ENCODE results near the gene VPS35.

- TF ChIP-seq, protein P1, sequence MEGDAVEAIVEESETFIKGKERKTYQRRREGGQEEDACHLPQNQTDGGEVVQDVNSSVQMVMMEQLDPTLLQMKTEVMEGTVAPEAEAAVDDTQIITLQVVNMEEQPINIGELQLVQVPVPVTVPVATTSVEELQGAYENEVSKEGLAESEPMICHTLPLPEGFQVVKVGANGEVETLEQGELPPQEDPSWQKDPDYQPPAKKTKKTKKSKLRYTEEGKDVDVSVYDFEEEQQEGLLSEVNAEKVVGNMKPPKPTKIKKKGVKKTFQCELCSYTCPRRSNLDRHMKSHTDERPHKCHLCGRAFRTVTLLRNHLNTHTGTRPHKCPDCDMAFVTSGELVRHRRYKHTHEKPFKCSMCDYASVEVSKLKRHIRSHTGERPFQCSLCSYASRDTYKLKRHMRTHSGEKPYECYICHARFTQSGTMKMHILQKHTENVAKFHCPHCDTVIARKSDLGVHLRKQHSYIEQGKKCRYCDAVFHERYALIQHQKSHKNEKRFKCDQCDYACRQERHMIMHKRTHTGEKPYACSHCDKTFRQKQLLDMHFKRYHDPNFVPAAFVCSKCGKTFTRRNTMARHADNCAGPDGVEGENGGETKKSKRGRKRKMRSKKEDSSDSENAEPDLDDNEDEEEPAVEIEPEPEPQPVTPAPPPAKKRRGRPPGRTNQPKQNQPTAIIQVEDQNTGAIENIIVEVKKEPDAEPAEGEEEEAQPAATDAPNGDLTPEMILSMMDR (IDR thresholded peaks at IDR 0.05; ENCODE audit: poor library complexity, severe bottlenecking), result no peak
- no peak for TF ChIP-seq RAD21 (conservative IDR thresholded peaks at IDR 0.05)
- TF ChIP-seq MXI1 (conservative IDR thresholded peaks at IDR 0.05; ENCODE audit: poor library complexity, severe bottlenecking), result no peak
- no peak for TF ChIP-seq TAF1 (IDR thresholded peaks at IDR 0.05; ENCODE audit: low read depth)
- no peak for TF ChIP-seq SMC3 (conservative IDR thresholded peaks at IDR 0.05; ENCODE audit: poor library complexity)
- TF ChIP-seq EP300 (conservative IDR thresholded peaks at IDR 0.05; ENCODE audit: poor library complexity, severe bottlenecking), result no peak
- TF ChIP-seq POLR2AphosphoS5 (IDR thresholded peaks at IDR 0.05), result no peak
These were observed 32.9 kb upstream of the VPS35 start for GRCh38 chr16:46721885-46722284.
